HEK293 (cell line): ENCODE results near the gene IFITM1.
"Not testable (repeated sequence)": the region's sequence is repeated elsewhere in the genome, so short reads cannot be mapped to it uniquely, and the experiment has no call there.

Experiments used
- CTCF ChIA-PET: fragments of 350-600 bp; formaldehyde crosslinking; extraction: SDS; loops from one replicate; lab custom pipeline; 2021; ENCODE audit warnings: antibody characterized with exemption; lab: Yijun Ruan, JAX
- POLR2A ChIA-PET: fragments of 300-600 bp; formaldehyde crosslinking; extraction: SDS; loops from one replicate; lab custom pipeline; 2020; ENCODE audit warnings: antibody characterized with exemption, inconsistent platforms; lab: Yijun Ruan, JAX
- H3K27ac ChIP-seq: fragments of 200-500 bp; sonication (Bioruptor generic); 2 replicates; pipeline ENCODE4 v1.5.1; 2014; ENCODE audit warnings: low read depth, low read length, control low read depth, inconsistent platforms; ENCODE audit errors: extremely low read depth
- H3K36me3 ChIP-seq, 2 experiments: fragments of 200-500 bp in 1 of 2; sonication (Bioruptor generic) in 1 of 2; 1 replicate in 1 of 2; 2 replicates in 1 of 2; pipeline ENCODE4 v1.5.1; 2014 to 2017; ENCODE audit warnings: inconsistent platforms in 2 of 2, low read length in 2 of 2; ENCODE audit not compliant: control insufficient read depth in 2 of 2, insufficient read depth in 1 of 2
- H3K4me1 ChIP-seq: fragments of 200-500 bp; sonication (Bioruptor generic); 2 replicates; pipeline ENCODE4 v1.5.1; 2014; ENCODE audit warnings: mild to moderate bottlenecking, low read length, inconsistent platforms; ENCODE audit not compliant: control insufficient read depth, insufficient read depth
- H3K4me3 ChIP-seq: 2 replicates; pipeline ENCODE4 v1.5.1; 2011; ENCODE audit warnings: low read depth, mild to moderate bottlenecking, control low read depth, low read length, moderate library complexity
- H3K9me3 ChIP-seq: fragments of 200-500 bp; sonication (Bioruptor generic); 2 replicates; pipeline ENCODE4 v1.5.1; 2014; ENCODE audit warnings: low read depth, low read length, inconsistent platforms; ENCODE audit not compliant: control insufficient read depth, insufficient read depth
- AEBP2 ChIP-seq: fragments of 450-650 bp; formaldehyde crosslinking; IDR thresholded peaks from 2 replicates; pipeline ENCODE4 v1.5.1; 2016; ENCODE audit warnings: missing biosample characterization, missing genetic modification characterization, borderline replicate concordance
- BCL11A ChIP-seq: fragments of 450-650 bp; formaldehyde crosslinking; IDR thresholded peaks from 2 replicates; pipeline ENCODE4 v1.5.1; 2016; ENCODE audit warnings: low read depth, missing biosample characterization, missing genetic modification characterization
- GFI1B ChIP-seq: fragments of 450-650 bp; formaldehyde crosslinking; IDR thresholded peaks from 2 replicates; pipeline ENCODE4 v1.5.1; 2016; ENCODE audit warnings: missing biosample characterization, missing genetic modification characterization
- HOXD13 ChIP-seq: sonication (generic); formaldehyde crosslinking; IDR thresholded peaks from 2 replicates; pipeline ENCODE4 v1.8.0; 2022; ENCODE audit warnings: missing genetic modification reagents, borderline replicate concordance
- IKZF3 ChIP-seq: fragments of 450-650 bp; IDR thresholded peaks from 2 replicates; pipeline ENCODE4 v1.5.0; 2018; ENCODE audit warnings: missing biosample characterization, mild to moderate bottlenecking, missing genetic modification characterization, moderate library complexity
- RBAK ChIP-seq: fragments of 450-650 bp; formaldehyde crosslinking; IDR thresholded peaks from 2 replicates; pipeline ENCODE4 v1.5.1; 2016; ENCODE audit warnings: missing biosample characterization, missing genetic modification characterization
- TRIM28 ChIP-seq: IDR thresholded peaks from 2 replicates; pipeline ENCODE4 v1.6.1; 2011; ENCODE audit warnings: low read length, control low read depth, borderline replicate concordance
- ZFP37 ChIP-seq: fragments of 450-650 bp; formaldehyde crosslinking; IDR thresholded peaks from 2 replicates; pipeline ENCODE4 v1.5.1; 2016; ENCODE audit warnings: missing biosample characterization, missing genetic modification characterization
- ZFP69B ChIP-seq: fragments of 450-650 bp; formaldehyde crosslinking; IDR thresholded peaks from 2 replicates; pipeline ENCODE4 v1.5.1; 2016; ENCODE audit warnings: missing biosample characterization, missing genetic modification characterization
- ZNF121 ChIP-seq: fragments of 450-650 bp; formaldehyde crosslinking; IDR thresholded peaks from 2 replicates; pipeline ENCODE4 v1.5.1; 2016; ENCODE audit warnings: missing biosample characterization, missing genetic modification characterization
- ZNF140 ChIP-seq: fragments of 450-650 bp; formaldehyde crosslinking; IDR thresholded peaks from 2 replicates; pipeline ENCODE4 v1.5.1; 2016; ENCODE audit warnings: missing biosample characterization, missing genetic modification characterization
- ZNF146 ChIP-seq: fragments of 450-650 bp; formaldehyde crosslinking; IDR thresholded peaks from 2 replicates; pipeline ENCODE4 v1.5.1; 2016; ENCODE audit warnings: missing biosample characterization, missing genetic modification characterization
- ZNF169 ChIP-seq: fragments of 450-650 bp; formaldehyde crosslinking; IDR thresholded peaks from 2 replicates; pipeline ENCODE4 v1.5.1; 2016; ENCODE audit warnings: missing biosample characterization, missing genetic modification characterization
- ZNF221 ChIP-seq: fragments of 450-650 bp; formaldehyde crosslinking; IDR thresholded peaks from 2 replicates; pipeline ENCODE4 v1.5.1; 2017; ENCODE audit warnings: missing biosample characterization, missing genetic modification characterization, borderline replicate concordance
- ZNF280C ChIP-seq: fragments of 450-650 bp; formaldehyde crosslinking; IDR thresholded peaks from 2 replicates; pipeline ENCODE4 v1.5.1; 2016; ENCODE audit warnings: missing biosample characterization, missing genetic modification characterization
- ZNF302 ChIP-seq: fragments of 450-650 bp; formaldehyde crosslinking; IDR thresholded peaks from 2 replicates; pipeline ENCODE4 v1.5.1; 2016; ENCODE audit warnings: missing biosample characterization, missing genetic modification characterization, low read depth
- ZNF510 ChIP-seq: fragments of 450-650 bp; formaldehyde crosslinking; IDR thresholded peaks from 2 replicates; pipeline ENCODE4 v1.5.1; 2018; ENCODE audit warnings: mild to moderate bottlenecking, missing genetic modification characterization, missing biosample characterization; ENCODE audit not compliant: insufficient replicate concordance
- ZNF658 ChIP-seq: fragments of 450-650 bp; formaldehyde crosslinking; IDR thresholded peaks from 2 replicates; pipeline ENCODE4; 2016; ENCODE audit warnings: missing biosample characterization, missing genetic modification characterization
- ZNF664 ChIP-seq: fragments of 450-650 bp; formaldehyde crosslinking; IDR thresholded peaks from 2 replicates; pipeline ENCODE4 v1.5.1; 2016; ENCODE audit warnings: missing biosample characterization, missing genetic modification characterization
- ZNF747 ChIP-seq: fragments of 450-650 bp; formaldehyde crosslinking; IDR thresholded peaks from 2 replicates; pipeline ENCODE4 v1.5.1; 2016; ENCODE audit warnings: missing biosample characterization, missing genetic modification characterization
- ZNF776 ChIP-seq: fragments of 450-650 bp; formaldehyde crosslinking; IDR thresholded peaks from 2 replicates; pipeline ENCODE4 v1.5.0; 2017; ENCODE audit warnings: missing biosample characterization, missing genetic modification characterization, borderline replicate concordance
- ZSCAN30 ChIP-seq: fragments of 450-650 bp; IDR thresholded peaks from 2 replicates; pipeline ENCODE4 v1.5.1; 2018; ENCODE audit warnings: missing biosample characterization, mild to moderate bottlenecking, missing genetic modification characterization, moderate library complexity
- ZSCAN4 ChIP-seq: fragments of 450-650 bp; formaldehyde crosslinking; IDR thresholded peaks from 2 replicates; pipeline ENCODE4 v1.5.1; 2017; ENCODE audit warnings: missing biosample characterization, missing genetic modification characterization

IFITM1 gene

GRCh38 chr11:331358-332060 lies 17.7 kb downstream of the IFITM1 start:
- H3K4me3 ChIP-seq: no peak overlapping the region
- CTCF ChIA-PET: interaction anchor here (0.7 kb wide), 1 partner anchor 27 kb away, joined by 4 read pairs; no protein-coding TSS in a partner anchor

GRCh38 chr11:332651-333480 lies 19.0 kb downstream of the IFITM1 start:
- no peak overlapping the region for H3K4me3 ChIP-seq
- no peak overlapping the region for H3K27ac ChIP-seq
- TF ChIP-seq IKZF3 (no peak), RBAK (tag by site-specific recombination) (peak; percentile 82), TRIM28 (peak; percentile 64; the same call in 1 of the 2 replicates)
- ChIA-PET POLR2A (no interaction called here), CTCF (interaction anchor here (2.5 kb wide), 1 partner anchor 83 kb away, joined by 5 read pairs; no protein-coding TSS in a partner anchor)
- no peaks in the 10 kb centered on the region for H3K9me3 ChIP-seq
- H3K36me3 ChIP-seq: no peaks in the 10 kb centered on the region
- no peaks in the 10 kb centered on the region for H3K4me1 ChIP-seq

More at GRCh38 chr11:331358-332060, 17.7 kb downstream of the IFITM1 start:
- POLR2A ChIA-PET: no interaction called here
- H3K27ac ChIP-seq: no peak overlapping the region
- H3K9me3 ChIP-seq: no peaks in the 10 kb centered on the region
- no peaks in the 10 kb centered on the region for H3K4me1 ChIP-seq
- no peaks in the 10 kb centered on the region for H3K36me3 ChIP-seq
- TF ChIP-seq ZNF221 (tag by site-specific recombination): no peak
- no peak for TF ChIP-seq ZNF776 (tag by site-specific recombination)
- TF ChIP-seq ZNF169 (tag by site-specific recombination): no peak
- TF ChIP-seq ZNF280C: no peak
- no peak for TF ChIP-seq ZFP37 (tag by site-specific recombination)
- TF ChIP-seq ZSCAN30 (tag by site-specific recombination): no peak
- no peak for TF ChIP-seq ZNF140 (tag by site-specific recombination)
- TF ChIP-seq ZNF302 (tag by site-specific recombination): no peak
- TF ChIP-seq GFI1B (tag by site-specific recombination): no peak
- TF ChIP-seq ZNF121: no peak
- no peak for TF ChIP-seq ZNF747 (tag by site-specific recombination)
- no peak for TF ChIP-seq ZNF664 (tag by site-specific recombination)
- TF ChIP-seq ZNF510 (tag by site-specific recombination): no peak
- TF ChIP-seq AEBP2 (tag by site-specific recombination): no peak
- TF ChIP-seq ZNF658 (tag by site-specific recombination): no peak
- no peak for TF ChIP-seq HOXD13 (CRISPR knock-in tag)
- no peak for TF ChIP-seq ZSCAN4
- no peak for TF ChIP-seq ZFP69B
- TF ChIP-seq ZNF146 (tag by site-specific recombination): no peak
- TF ChIP-seq BCL11A: no peak

- POLR2A ChIA-PET: not testable (repeated sequence)
Measured at GRCh38 chr11:333616-334263, 19.9 kb downstream of the IFITM1 start.

More at GRCh38 chr11:333616-334263, 19.9 kb downstream of the IFITM1 start:
- H3K36me3 ChIP-seq, H3K4me1 ChIP-seq, H3K27ac ChIP-seq, H3K4me3 ChIP-seq, H3K9me3 ChIP-seq: not testable (repeated sequence)
- CTCF ChIA-PET: interaction anchor here (2.5 kb wide), 1 partner anchor 83 kb away, joined by 5 read pairs; no protein-coding TSS in a partner anchor
